ENCODE results near the gene GPX5.

Gene GPX5

DNA sequence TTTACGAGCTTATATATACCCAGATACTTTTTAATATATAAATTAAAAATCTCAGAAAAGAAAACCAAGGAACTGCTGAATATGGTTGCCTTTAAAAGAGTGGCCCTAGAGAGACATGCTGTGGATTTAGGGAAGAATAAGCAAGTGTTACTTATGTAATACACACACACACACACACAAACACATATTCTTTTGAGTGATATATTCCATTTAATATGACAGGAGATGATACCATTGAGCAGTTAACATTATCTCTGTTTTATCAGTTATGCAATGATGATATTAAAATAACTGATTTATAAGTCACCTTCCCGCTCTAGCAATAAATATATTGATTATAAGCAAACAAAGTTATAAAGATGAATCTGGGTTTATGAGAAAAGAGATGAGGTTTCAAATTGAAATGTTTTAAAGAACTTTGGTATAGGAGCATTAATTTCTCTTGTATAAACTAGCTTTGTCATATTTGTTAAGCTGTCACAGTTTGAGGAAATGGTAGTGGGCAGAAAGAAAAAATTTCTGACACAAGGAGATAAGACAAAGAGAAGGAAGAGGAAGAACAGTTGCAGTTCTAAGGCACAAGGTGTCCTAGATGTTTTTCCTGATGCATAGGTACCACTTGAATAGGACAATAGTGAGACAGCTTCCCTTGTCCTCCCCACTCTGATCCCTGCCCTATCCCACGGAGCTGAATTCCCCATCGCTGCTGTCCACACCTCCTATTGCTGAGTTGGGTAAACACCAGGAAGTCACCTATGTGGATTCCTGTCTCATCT lies 26.4 kb downstream of the GPX5 start:
- H3K9ac ChIP-seq: no peak overlapping the region
- H3K27ac ChIP-seq: no peak overlapping the region
- TF ChIP-seq Cebpa-rat (IDR thresholded peaks at IDR 0.05): no peak
- no peak overlapping the region for H3K4me3 ChIP-seq
- H3K4me2 ChIP-seq: no peak overlapping the region
- H3K36me3 ChIP-seq: no peaks in the 10 kb centered on the region
- H3K27me3 ChIP-seq: no peaks in the 10 kb centered on the region
- no peaks in the 10 kb centered on the region for H3K4me1 ChIP-seq
- H3K9me3 ChIP-seq (replicated peaks in 1 of 11): no peaks in the 10 kb centered on the region
- no peaks in the 10 kb centered on the region for H4K20me1 ChIP-seq

DNA sequence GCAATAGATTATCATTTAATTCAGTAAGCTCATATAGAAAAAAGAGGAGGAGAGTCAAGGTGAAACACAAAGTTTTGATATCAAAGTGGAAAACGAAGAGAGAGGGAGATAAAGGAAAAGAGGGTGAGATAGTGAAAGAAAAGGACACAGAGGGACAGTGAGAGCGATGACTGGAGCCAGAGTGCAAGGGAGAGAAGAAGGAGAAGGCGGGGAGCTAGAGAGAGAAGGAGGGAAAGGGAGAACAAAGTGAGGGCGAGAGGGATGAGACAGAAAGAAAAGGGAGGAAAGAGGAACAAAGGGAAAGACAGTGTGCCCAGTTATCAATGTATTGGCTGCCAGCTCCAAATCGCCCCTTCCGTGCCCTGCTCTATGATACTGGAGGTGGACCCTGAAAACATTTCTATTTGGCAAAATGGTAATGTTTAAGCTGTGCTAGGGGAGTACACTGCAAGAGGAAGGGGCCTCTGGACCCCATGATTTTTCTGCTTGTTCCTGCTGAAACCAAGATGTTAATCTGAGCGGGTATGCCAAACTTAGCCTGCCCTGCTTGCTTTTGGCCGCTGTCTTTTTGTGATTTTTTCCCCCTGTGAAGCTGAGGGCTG lies 27.8 kb downstream of the GPX5 start:
- H3K4me3 ChIP-seq: no peak overlapping the region
- no peak overlapping the region for H3K4me2 ChIP-seq
- no peaks in the 10 kb centered on the region for H3K27me3 ChIP-seq
- no peaks in the 10 kb centered on the region for H3K4me1 ChIP-seq
- no peak overlapping the region for H3K9ac ChIP-seq
- H3K9me3 ChIP-seq (replicated peaks in 1 of 11): no peaks in the 10 kb centered on the region
- no peaks in the 10 kb centered on the region for H3K36me3 ChIP-seq
- no peaks in the 10 kb centered on the region for H4K20me1 ChIP-seq
- H3K27ac ChIP-seq: no peak overlapping the region
- no peak for TF ChIP-seq Cebpa-rat (IDR thresholded peaks at IDR 0.05)

DNA sequence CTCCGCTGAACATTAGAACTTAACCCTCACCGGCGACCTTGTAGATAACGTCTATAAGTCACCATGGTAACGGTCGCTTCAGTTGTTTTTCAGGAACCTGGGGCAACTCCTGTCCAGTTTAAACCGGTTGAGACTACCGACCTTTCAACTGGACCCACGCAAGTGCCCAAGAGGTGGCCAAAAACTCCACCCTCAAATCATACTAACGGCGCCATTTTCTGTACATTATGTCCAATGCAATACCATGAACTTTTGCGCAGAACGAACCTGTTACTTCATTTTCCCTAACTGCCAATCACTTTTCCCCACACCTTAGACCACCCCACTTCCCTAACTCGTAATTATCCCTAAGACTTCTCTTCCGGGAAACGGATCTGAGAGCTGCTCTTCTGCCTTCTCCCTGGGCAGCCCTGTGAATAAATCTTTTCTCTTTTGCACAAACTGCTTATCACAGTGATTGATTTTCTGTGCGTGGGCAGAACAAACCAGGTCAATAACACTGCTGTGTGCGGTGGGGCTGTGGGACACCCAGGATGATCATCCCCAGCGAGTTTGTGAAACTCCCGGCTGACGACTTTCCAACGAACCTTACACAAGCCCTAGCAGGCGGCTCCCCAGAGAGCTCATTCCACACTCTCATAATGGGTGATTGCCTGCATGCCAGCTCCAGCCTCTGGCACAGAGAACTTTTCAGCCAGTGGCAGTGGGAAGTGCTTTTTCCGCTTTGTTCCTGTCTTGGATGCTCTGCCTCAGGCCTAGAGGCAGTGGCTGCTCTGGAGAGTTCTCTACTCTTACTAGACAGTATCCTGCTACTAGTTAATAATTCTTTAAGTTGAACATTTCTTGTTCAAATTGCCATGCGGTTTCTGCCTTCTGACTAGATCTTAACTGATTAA lies 28.6 kb downstream of the GPX5 start:
- no peak for TF ChIP-seq Cebpa-rat (IDR thresholded peaks at IDR 0.05)
- Histone ChIP-seq H3K36me3 (no peaks in the 10 kb centered on the region), H3K4me2 (no peak overlapping the region), H3K27me3 (no peaks in the 10 kb centered on the region), H3K4me3 (no peak overlapping the region), H3K4me1 (no peaks in the 10 kb centered on the region), H3K9ac (no peak overlapping the region), H4K20me1 (no peaks in the 10 kb centered on the region), H3K9me3 (replicated peaks in 1 of 11) (no peaks in the 10 kb centered on the region), H3K27ac (no peak overlapping the region)

DNA sequence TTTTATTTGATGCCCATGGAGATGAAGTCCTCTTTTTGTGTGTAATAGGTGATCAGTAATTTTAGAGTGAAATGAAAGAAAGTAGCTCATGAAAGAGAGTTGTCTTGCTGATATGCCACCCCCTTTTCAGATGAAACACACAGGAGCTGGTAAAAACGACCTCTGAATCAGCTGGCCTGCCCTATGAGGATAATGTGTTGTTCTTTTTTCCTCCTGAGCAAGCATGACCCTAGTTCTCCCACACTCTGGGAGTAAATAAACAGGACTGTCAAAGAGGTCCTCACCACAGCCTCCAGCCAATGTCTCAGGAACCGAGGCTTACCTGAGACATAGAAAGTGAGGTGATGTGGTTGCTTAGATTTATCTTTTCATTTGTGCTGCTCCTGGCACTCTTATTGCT lies 29.5 kb downstream of the GPX5 start:
- Histone ChIP-seq H3K9me3 (replicated peaks in 1 of 11) (no peaks in the 10 kb centered on the region), H3K4me1 (no peaks in the 10 kb centered on the region), H3K27me3 (no peaks in the 10 kb centered on the region), H3K9ac (no peak overlapping the region), H3K4me3 (no peak overlapping the region), H3K4me2 (no peak overlapping the region), H4K20me1 (no peaks in the 10 kb centered on the region), H3K36me3 (no peaks in the 10 kb centered on the region), H3K27ac (no peak overlapping the region)
- no peak for TF ChIP-seq Cebpa-rat (IDR thresholded peaks at IDR 0.05)

DNA sequence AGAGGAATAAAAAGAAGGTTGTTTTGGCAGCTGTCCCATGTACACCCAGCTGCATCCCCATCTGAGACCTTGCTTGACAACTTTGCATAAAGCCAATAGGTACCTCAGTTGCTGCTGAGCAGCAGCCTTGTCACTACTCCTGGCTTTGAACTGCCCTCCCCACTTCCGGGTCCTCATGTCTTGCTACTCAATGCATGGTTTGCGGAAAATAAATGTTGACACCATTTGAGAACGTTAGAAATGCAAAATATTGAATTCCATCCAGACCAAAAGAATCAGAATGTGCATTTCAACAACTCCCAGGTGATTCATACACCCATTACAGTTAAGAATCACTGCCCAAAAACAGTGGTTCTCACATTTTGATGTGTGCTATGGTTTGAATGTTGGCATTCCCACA lies 32.9 kb downstream of the GPX5 start:
- Histone ChIP-seq H3K36me3 (no peaks in the 10 kb centered on the region), H3K9ac (no peak overlapping the region)
- TF ChIP-seq Cebpa-rat (IDR thresholded peaks at IDR 0.05): no peak

DNA sequence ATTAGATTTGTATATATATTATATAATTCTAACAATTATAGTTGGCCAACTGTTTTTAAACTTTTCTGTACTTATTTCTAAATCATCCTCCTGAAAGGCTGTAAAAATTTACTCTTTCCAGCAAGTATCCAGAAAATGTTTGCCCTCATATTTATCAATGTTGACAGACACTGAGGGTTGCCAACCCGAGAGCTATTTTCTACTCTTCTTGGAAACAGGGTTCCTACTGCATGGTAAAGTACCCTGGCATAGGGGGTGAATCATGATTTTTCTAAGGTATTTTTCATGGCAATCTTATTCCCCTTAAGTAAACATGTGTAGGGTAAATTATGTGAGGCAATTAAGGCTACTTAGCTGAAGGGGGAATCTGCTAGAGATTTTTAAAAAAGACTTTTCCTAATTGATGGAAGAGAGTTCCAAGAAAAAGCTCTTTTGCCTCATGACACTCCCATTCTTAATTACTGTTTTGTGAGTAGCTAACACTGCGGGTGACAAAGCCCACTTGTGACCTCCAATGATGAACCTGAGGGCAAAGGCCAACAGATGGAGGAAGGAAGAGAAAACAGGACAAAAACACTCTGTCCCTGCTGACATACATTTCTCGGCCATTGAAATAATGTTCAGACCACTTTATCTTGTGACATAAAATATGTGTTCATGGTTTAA lies 37.9 kb downstream of the GPX5 start:
- Histone ChIP-seq H3K27me3 (no peaks in the 10 kb centered on the region), H3K4me2 (no peak overlapping the region), H3K9me3 (replicated peaks in 1 of 11) (peaks cover 0 to 13% (median 10%) of the 10 kb centered on the region in 11 experiments; a peak in 13 of 22 replicates), H3K4me3 (no peak overlapping the region), H4K20me1 (no peaks in the 10 kb centered on the region), H3K4me1 (peaks cover 0 to 30% (median 0%) of the 10 kb centered on the region in 10 experiments; a peak in 5 of 20 replicates), H3K9ac (no peak overlapping the region), H3K36me3 (no peaks in the 10 kb centered on the region), H3K27ac (no peak overlapping the region)
- TF ChIP-seq Cebpa-rat (IDR thresholded peaks at IDR 0.05): no peak

More for the DNA sequence above, 32.9 kb downstream of the GPX5 start:
- H3K4me3 ChIP-seq: no peak overlapping the region
- H3K27ac ChIP-seq: no peak overlapping the region
- no peak overlapping the region for H3K4me2 ChIP-seq
- no peaks in the 10 kb centered on the region for H3K27me3 ChIP-seq
- no peaks in the 10 kb centered on the region for H3K4me1 ChIP-seq
- no peaks in the 10 kb centered on the region for H3K9me3 ChIP-seq (replicated peaks in 1 of 11)
- H4K20me1 ChIP-seq: no peaks in the 10 kb centered on the region

DNA sequence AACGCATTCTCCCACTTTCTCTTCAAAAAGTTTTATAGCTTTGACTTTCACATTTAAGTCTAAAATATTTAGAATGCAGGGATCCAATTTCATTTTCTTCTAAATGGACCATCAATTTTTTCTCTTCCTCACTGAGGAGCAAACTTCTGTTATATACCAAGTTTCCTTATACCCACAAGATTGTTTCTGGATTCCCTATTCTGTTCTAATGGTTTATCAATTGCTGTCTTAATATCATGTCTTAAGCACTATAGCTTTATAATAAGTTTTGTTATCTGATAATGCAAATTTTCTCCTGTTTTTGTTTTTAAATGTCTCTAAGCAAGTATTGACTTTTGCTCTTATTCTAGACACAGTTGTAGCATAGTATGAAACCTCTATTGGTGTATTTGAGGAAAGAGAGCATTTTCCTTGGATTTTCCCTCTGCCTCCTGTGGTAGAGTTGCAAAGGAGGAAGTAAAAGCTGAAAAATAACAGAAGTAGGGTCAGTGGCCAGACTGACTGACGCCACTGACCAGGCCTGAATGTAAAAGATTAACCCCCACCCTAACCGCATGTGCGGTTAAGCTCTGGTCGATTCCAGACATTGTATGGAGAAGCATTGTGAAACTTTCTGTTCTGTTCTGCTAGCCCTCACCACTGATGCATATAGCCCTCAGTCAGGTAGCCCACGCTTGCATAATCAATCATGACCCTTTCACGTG lies 40.3 kb downstream of the GPX5 start:
- H3K27me3 ChIP-seq: no peaks in the 10 kb centered on the region
- peaks cover 0 to 13% (median 10%) of the 10 kb centered on the region in 11 experiments; a peak in 13 of 22 replicates for H3K9me3 ChIP-seq (replicated peaks in 1 of 11)
- H3K9ac ChIP-seq: no peak overlapping the region
- no peak for TF ChIP-seq Cebpa-rat (IDR thresholded peaks at IDR 0.05)
- H3K4me1 ChIP-seq: peaks cover 0 to 30% (median 0%) of the 10 kb centered on the region in 10 experiments; a peak in 5 of 20 replicates
- H3K27ac ChIP-seq: peak overlapping the region in 1 of 11 experiments; percentile 34; a peak in 4 of 22 replicates
- H4K20me1 ChIP-seq: no peaks in the 10 kb centered on the region
- H3K4me2 ChIP-seq: peak overlapping the region in 2 of 11 experiments; percentile 73 to 78; a peak in 5 of 22 replicates
- no peaks in the 10 kb centered on the region for H3K36me3 ChIP-seq
- no peak overlapping the region for H3K4me3 ChIP-seq

GRCh38 chr6:28566527-28567252 lies 41.0 kb downstream of the GPX5 start:
- Histone ChIP-seq H3K9ac (no peak overlapping the region), H3K9me3 (replicated peaks in 1 of 11) (peaks cover 0 to 13% (median 10%) of the 10 kb centered on the region in 11 experiments; a peak in 13 of 22 replicates), H3K27me3 (no peaks in the 10 kb centered on the region), H3K4me3 (no peak overlapping the region), H3K36me3 (no peaks in the 10 kb centered on the region), H3K27ac (peak overlapping the region in 2 of 11 experiments; percentile 15 to 34; a peak in 4 of 22 replicates), H3K4me2 (peak overlapping the region in 2 of 11 experiments; percentile 73 to 78; a peak in 5 of 22 replicates), H3K4me1 (peaks cover 0 to 30% (median 0%) of the 10 kb centered on the region in 10 experiments; a peak in 5 of 20 replicates), H4K20me1 (no peaks in the 10 kb centered on the region)
- no peak for TF ChIP-seq Cebpa-rat (IDR thresholded peaks at IDR 0.05)
